Duodenal mucosa (tissue), 2 donors: Measurements from ENCODE around the gene MDK.
"Not testable (repeated sequence)": the region's sequence is repeated elsewhere in the genome, so short reads cannot be mapped to it uniquely, and the experiment has no call there.

Experiments
- H3K27ac ChIP-seq: one replicate; pipeline ENCODE4 v1.7.0; 2013; ENCODE audit warnings: low read depth, low read length
- H3K27me3 ChIP-seq, 2 donors: one replicate each; pipeline ENCODE4 v1.7.0; 2013; ENCODE audit warnings: low read length in 2 of 2, control low read depth in 1 of 2; ENCODE audit not compliant: insufficient read depth in 2 of 2, control insufficient read depth in 1 of 2
- H3K36me3 ChIP-seq, 2 donors: one replicate each; pipeline ENCODE4 v1.7.0; 2013; ENCODE audit warnings: low read length in 2 of 2, control low read depth in 1 of 2; ENCODE audit not compliant: insufficient read depth in 2 of 2, control insufficient read depth in 1 of 2
- H3K4me1 ChIP-seq, 2 donors: one replicate each; pipeline ENCODE4 v1.7.0; 2013; ENCODE audit warnings: low read length in 2 of 2, control low read depth in 1 of 2; ENCODE audit not compliant: insufficient read depth in 2 of 2, control insufficient read depth in 1 of 2
- H3K4me3 ChIP-seq, 2 donors: one replicate each; pipeline ENCODE4 v1.7.0; 2013; ENCODE audit warnings: low read length in 2 of 2, low read depth in 1 of 2
- H3K9ac ChIP-seq, 2 donors: one replicate each; pipeline ENCODE4 v1.7.0; 2013; ENCODE audit warnings: low read length in 2 of 2, low read depth in 1 of 2
- H3K9me3 ChIP-seq, 2 donors: one replicate each; pipeline ENCODE4 v1.7.0; 2013; ENCODE audit warnings: low read length in 2 of 2, control low read depth in 1 of 2; ENCODE audit not compliant: control insufficient read depth in 1 of 2

MDK gene

DNA sequence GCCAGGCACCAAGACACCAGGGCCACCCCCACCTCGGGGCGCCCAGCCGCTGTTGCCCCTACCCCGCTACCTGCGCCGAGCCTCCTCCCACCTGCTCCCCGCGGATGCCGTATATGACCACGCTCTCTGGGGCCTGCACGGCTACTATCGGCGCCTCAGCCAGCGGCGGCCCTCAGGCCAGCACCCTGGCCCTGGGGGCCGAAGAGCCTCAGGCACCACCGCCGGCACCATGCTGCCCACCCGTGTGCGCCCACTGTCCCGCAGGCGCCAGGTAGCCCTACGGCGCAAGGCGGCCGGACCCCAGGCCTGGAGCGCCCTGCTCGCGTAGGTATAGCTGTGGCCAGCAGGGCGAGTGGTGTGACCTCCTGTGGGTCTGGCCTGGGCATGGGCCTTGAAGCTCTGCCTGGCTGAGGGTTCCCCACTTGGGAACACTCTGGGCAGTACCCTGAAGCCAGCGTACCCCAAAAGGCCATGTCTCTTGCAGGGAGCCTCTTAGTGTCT lies 14.8 kb upstream of the MDK start:
- peaks cover 22 to 56% of the 10 kb centered on the region in 2 donors for H3K36me3 ChIP-seq
- no peaks in the 10 kb centered on the region for H3K27me3 ChIP-seq
- H3K27ac ChIP-seq: no peak overlapping the region
- H3K9ac ChIP-seq: no peak overlapping the region
- no peaks in the 10 kb centered on the region for H3K9me3 ChIP-seq
- H3K4me1 ChIP-seq: peaks cover 21 to 24% of the 10 kb centered on the region in 2 donors
- no peak overlapping the region for H3K4me3 ChIP-seq

DNA sequence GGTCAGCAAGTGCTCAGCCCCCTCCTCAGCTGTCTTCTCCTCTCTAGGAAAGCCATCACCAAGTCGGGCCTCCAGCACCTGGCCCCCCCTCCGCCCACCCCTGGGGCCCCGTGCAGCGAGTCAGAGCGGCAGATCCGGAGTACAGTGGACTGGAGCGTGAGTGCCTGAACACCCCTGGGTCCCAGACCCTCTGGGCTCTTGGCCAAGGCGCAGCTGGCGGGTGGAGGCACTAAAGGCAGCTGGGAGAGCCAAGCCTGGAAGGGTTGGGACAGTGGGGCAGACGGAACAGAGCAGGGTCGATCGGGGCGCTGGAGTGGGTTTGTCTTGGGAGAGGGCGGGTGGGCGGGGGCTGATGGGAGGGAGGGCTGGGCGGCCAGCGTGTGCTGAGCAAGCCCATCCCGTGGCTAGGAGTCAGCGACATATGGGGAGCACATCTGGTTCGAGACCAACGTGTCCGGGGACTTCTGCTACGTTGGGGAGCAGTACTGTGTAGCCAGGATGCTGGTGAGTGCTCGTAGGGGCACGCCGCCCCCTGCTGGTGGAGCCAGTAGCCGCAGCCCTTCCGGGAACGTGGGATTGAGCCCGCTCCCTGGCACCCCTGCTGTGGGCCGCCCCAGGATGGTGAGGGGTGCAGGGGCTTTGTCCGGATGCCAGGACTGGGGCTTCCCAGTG lies 14.1 kb upstream of the MDK start:
- Histone ChIP-seq H3K27ac (no peak overlapping the region), H3K36me3 (peaks cover 25 to 59% of the 10 kb centered on the region in 2 donors), H3K9ac (no peak overlapping the region), H3K4me1 (peaks cover 14 to 18% of the 10 kb centered on the region in 2 donors), H3K27me3 (no peaks in the 10 kb centered on the region), H3K9me3 (no peaks in the 10 kb centered on the region), H3K4me3 (no peak overlapping the region)

DNA sequence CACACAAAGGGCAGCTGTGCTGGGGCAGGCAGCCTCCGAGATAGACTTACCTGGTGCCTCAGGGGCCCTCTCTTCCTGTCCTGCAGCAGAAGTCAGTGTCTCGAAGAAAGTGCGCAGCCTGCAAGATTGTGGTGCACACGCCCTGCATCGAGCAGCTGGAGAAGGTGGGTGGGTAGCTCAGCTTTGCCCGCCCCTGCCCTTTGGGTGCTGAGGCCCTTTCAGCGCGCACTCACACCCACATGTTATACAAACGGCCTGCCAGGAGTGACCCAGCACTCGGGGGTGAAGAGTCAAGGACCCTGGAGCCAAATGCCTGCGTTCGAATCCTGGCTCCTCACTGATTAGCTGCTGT lies 13.6 kb upstream of the MDK start:
- H3K27ac ChIP-seq: no peak overlapping the region

DNA sequence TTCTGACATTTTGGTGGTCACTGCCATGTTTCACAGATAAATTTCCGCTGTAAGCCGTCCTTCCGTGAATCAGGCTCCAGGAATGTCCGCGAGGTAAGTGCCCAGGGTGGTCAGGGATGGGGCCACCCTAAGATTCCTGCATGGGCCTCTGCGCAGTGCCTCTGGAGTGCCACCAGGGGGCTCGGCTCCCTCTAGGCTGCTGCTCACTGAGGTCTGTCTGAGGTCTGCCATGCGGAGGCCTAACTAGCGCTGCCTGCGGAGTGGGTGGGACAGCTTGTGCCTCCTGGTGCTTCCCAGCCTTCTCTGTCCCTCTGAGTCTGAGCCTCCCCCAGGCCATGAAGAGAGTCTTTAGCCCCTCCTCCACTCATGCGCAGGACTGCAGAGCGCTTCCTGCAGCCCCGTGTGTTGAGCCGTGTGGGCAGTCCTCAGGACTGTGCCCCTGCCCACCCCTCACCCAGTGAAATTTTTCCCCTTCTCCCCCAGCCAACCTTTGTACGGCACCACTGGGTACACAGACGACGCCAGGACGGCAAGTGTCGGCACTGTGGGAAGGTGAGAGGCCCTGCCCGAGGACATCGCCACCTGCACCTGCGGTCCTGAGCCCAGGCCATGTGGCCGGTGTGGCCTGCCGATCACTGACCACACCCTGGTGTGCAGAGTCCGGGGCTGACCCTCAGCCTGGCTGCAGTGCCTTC lies 11.9 kb upstream of the MDK start:
- peaks cover 25 to 55% of the 10 kb centered on the region in 2 donors for H3K36me3 ChIP-seq
- H3K9me3 ChIP-seq: no peaks in the 10 kb centered on the region
- H3K27ac ChIP-seq: no peak overlapping the region
- H3K4me3 ChIP-seq: no peak overlapping the region
- peaks cover 4% of the 10 kb centered on the region in 2 donors for H3K4me1 ChIP-seq
- H3K27me3 ChIP-seq: no peaks in the 10 kb centered on the region
- no peak overlapping the region for H3K9ac ChIP-seq

More for the DNA sequence above, 13.6 kb upstream of the MDK start:
- Histone ChIP-seq H3K4me1 (peaks cover 11 to 13% of the 10 kb centered on the region in 2 donors), H3K9ac (no peak overlapping the region), H3K36me3 (peaks cover 25 to 57% of the 10 kb centered on the region in 2 donors), H3K27me3 (no peaks in the 10 kb centered on the region), H3K9me3 (no peaks in the 10 kb centered on the region), H3K4me3 (no peak overlapping the region)

DNA sequence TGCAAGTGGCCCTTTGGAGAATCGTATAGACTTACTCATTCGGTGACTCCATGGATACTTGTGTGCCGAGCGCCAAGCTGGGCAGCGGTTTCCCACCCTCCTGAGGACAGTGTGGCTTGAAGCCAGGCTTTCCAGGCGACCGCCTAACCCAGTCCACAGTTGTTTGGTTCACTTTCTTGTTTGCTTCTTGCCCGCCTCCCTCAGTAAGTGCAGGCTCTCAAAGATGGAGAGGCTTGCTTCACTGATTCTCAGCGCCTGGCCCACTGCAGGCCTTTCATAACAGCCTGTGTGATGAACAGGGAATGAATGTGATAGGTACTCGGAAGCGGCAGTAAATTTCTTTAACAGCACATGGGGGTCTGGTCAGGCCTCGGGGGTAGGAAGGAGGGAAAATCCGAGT lies 11.2 kb upstream of the MDK start:
- Histone ChIP-seq H3K27me3 (no peaks in the 10 kb centered on the region), H3K4me1 (no peaks in the 10 kb centered on the region), H3K27ac (no peak overlapping the region), H3K9me3 (no peaks in the 10 kb centered on the region), H3K9ac (no peak overlapping the region), H3K36me3 (peaks cover 25 to 57% of the 10 kb centered on the region in 2 donors), H3K4me3 (no peak overlapping the region)

DNA sequence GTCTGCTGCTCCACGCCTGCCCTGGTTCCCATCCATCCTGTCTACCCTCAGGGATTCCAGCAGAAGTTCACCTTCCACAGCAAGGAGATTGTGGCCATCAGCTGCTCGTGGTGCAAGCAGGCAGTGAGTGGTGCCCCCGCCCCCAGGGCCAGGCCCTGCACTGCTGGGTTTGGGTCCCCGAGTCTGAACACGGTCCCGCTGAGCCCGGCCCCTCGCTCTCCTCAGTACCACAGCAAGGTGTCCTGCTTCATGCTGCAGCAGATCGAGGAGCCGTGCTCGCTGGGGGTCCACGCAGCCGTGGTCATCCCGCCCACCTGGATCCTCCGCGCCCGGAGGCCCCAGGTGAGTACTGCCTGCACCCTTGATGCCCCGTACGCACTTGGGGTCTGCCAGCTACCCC lies 10.2 kb upstream of the MDK start:
- peaks cover 25 to 67% of the 10 kb centered on the region in 2 donors for H3K36me3 ChIP-seq
- not testable (repeated sequence) for H3K27me3 ChIP-seq, H3K9ac ChIP-seq, H3K4me3 ChIP-seq, H3K9me3 ChIP-seq, H3K27ac ChIP-seq, H3K4me1 ChIP-seq

DNA sequence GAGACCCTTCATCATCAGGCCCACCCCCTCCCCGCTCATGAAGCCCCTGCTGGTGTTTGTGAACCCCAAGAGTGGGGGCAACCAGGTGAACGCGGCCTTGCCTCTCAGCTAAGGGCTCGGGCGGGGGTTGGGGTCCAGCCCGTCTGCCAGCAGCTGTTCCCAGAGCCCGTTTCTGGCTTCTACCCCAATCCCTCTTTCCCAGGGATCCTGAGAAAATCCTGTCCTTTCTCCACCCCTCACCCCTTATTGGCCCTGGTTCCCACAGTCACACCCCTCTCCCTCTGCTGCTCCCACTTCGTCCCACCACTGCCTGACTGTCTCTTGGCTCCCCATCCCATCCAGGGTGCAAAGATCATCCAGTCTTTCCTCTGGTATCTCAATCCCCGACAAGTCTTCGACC lies 9.4 kb upstream of the MDK start:
- peaks cover 29 to 74% of the 10 kb centered on the region in 2 donors for H3K36me3 ChIP-seq
- no peak overlapping the region for H3K4me3 ChIP-seq
- H3K4me1 ChIP-seq: no peaks in the 10 kb centered on the region
- no peaks in the 10 kb centered on the region for H3K27me3 ChIP-seq
- no peak overlapping the region for H3K9ac ChIP-seq
- H3K27ac ChIP-seq: no peak overlapping the region
- H3K9me3 ChIP-seq: no peaks in the 10 kb centered on the region

DNA sequence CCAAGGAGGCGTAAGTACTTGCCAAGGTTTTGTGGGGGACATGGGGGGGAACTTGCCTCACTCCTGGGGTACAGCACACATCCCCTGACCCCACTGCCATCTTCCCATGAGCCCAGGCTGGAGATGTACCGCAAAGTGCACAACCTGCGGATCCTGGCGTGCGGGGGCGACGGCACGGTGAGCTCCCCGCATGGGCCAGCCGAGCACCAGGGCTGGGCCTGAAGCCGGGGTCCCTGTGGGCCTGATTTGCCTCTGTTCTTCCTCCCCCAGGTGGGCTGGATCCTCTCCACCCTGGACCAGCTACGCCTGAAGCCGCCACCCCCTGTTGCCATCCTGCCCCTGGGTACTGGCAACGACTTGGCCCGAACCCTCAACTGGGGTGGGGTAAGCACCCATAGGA lies 9.0 kb upstream of the MDK start:
- peaks cover 29 to 78% of the 10 kb centered on the region in 2 donors for H3K36me3 ChIP-seq

DNA sequence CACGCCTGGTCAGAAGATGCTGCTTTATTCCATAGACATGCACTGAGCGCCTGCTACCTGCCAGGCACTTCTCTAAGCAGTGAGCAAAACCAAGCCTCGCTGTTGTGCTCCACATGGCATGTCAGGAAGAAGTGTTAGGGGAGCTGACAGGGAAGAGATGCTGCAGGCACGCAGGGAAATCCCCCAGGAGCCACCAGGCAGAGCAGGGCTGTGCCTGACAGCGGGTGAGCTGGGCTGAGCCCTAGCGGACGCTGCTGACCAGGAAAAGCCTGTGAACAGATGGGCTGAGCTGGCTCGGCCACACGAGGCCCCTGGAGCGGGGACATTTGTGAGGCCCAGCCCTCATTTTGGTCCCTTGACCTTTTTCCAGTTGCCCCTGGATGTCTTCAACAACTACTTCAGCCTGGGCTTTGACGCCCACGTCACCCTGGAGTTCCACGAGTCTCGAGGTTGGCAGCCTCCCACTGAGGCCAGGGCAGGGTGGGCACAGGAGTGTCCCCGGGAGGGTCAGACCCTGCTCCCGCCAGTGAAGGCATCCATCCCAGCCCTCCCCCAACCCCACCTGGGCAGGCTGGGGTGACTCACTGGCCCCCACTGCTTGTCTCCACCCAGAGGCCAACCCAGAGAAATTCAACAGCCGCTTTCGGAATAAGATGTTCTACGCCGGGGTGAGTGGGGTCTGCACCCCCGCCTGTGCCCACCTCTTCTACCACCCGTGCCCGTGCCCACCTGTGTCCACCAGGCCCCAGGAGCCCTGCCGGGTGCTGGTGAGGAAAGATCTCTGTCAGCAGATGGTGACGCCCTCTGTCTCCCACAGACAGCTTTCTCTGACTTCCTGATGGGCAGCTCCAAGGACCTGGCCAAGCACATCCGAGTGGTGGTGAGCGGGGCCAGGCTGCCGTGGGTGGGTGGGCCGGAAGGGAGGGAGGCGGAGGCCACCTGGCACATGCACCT lies 7.4 kb upstream of the MDK start:
- Histone ChIP-seq H3K4me3 (no peak overlapping the region), H3K9me3 (no peaks in the 10 kb centered on the region), H3K36me3 (peaks cover 24 to 76% of the 10 kb centered on the region in 2 donors), H3K9ac (no peak overlapping the region), H3K4me1 (peaks cover 0 to under 1% of the 10 kb centered on the region in 2 donors), H3K27me3 (no peaks in the 10 kb centered on the region), H3K27ac (no peak overlapping the region)

More for the DNA sequence above, 9.0 kb upstream of the MDK start:
- not testable (repeated sequence) for H3K9me3 ChIP-seq, H3K4me1 ChIP-seq, H3K9ac ChIP-seq, H3K27ac ChIP-seq, H3K4me3 ChIP-seq, H3K27me3 ChIP-seq

DNA sequence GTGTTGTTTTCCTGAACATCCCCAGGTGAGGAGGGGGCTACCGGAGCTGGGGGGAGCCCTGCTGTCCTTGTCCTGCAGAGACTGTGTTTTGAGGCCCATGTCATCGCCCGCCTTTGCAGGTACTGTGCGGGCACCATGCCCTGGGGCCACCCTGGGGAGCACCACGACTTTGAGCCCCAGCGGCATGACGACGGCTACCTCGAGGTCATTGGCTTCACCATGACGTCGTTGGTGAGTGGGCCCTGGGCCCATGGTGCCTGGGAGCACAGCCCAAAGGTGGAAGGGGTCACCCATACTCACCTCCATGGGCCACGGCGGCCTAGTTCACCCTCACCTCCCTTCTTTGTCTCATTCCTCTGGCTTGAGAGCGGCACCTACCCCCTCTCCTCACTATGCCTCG lies 6.7 kb upstream of the MDK start:
- H3K4me3 ChIP-seq: no peak overlapping the region
- H3K9ac ChIP-seq: no peak overlapping the region
- H3K36me3 ChIP-seq: peaks cover 17 to 70% of the 10 kb centered on the region in 2 donors
- peaks cover 0 to 4% of the 10 kb centered on the region in 2 donors for H3K4me1 ChIP-seq
- no peak overlapping the region for H3K27ac ChIP-seq
- H3K9me3 ChIP-seq: no peaks in the 10 kb centered on the region
- no peaks in the 10 kb centered on the region for H3K27me3 ChIP-seq
